Esophagus muscularis mucosa (tissue), 4 donors: Measurements from ENCODE around the gene RAB3A. TPM values are rescaled to one million over a fixed set of nuclear protein-coding genes. Genes with fewer than 3 reads are reported as not detected.

Experiments used
- DNase-seq: peaks from one replicate; pipeline ENCODE4 v3.0.0-alpha.2; 2017; ENCODE audit errors: extremely low spot score
- H3K27ac ChIP-seq, 4 donors: fragments of 200-600 bp; sonication (generic); replicated peaks in 1 of 4; 1 replicate in 3 of 4; 2 replicates in 1 of 4; pipeline ENCODE4 v1.5.1; 2016 to 2019; ENCODE audit warnings: mild to moderate bottlenecking in 1 of 4
- H3K27me3 ChIP-seq, 4 donors: fragments of 200-600 bp; sonication (generic); one replicate each; pipeline versions ENCODE4 v1.5.1 to v1.6.0; 2016 to 2019
- H3K36me3 ChIP-seq, 4 donors: fragments of 200-600 bp; sonication (generic); one replicate each; pipeline ENCODE4 v1.5.1; 2016 to 2019
- H3K4me1 ChIP-seq, 4 donors: fragments of 200-600 bp; sonication (generic); one replicate each; pipeline ENCODE4 v1.5.1; 2016 to 2019
- H3K4me3 ChIP-seq, 4 donors: fragments of 200-600 bp; sonication (generic); 1 replicate in 2 of 4; 2 replicates in 2 of 4; pipeline ENCODE4 v1.5.1; 2016 to 2019; ENCODE audit warnings: mild to moderate bottlenecking in 4 of 4, moderate library complexity in 1 of 4
- H3K9me3 ChIP-seq, 4 donors: fragments of 200-600 bp; sonication (generic); 1 replicate in 3 of 4; 2 replicates in 1 of 4; pipeline ENCODE4 v1.5.1; 2016 to 2019
- EP300 ChIP-seq: sonication (generic); formaldehyde crosslinking; IDR thresholded peaks from one replicate; pipeline ENCODE4 v1.6.1; 2017; ENCODE audit warnings: antibody characterized with exemption
- POLR2A ChIP-seq: fragments of 450-650 bp; IDR thresholded peaks from one replicate; pipeline ENCODE4 v1.6.1; 2017; ENCODE audit warnings: antibody characterized with exemption, moderate library complexity, mild to moderate bottlenecking, low read depth
- POLR2AphosphoS5 ChIP-seq, 2 donors: sonication (generic); formaldehyde crosslinking; IDR thresholded peaks; one replicate each; pipeline ENCODE4 v1.6.1; 2017; ENCODE audit warnings: antibody characterized with exemption in 2 of 2
- WGBS: methylation state at CpG from one replicate; pipeline ENCODE4 v1.1.5; 2018; 5-methylcytosine and 5-hydroxymethylcytosine counted together
- intact Hi-C: fragments of 100-400 bp; cut with DNase I; formaldehyde crosslinking; loops from one replicate; pipeline ENCODE4 v1.15.1; 2023
- total RNA-seq, 4 donors: library from RNA; depleted of rRNA; stranded (reverse); fragments of >200 nt; gene quantifications; one replicate each; pipeline versions ENCODE4 v1.1.0 to v1.2.1, GENCODE V29; 2016
- TF ChIP-seq, protein P1 (sequence below), 3 experiments: fragments of 200-600 bp in 2 of 3; fragments of 450-650 bp in 1 of 3; sonication (generic) in 2 of 3; IDR thresholded peaks; one replicate each; pipeline ENCODE4 v1.5.1; 2017 to 2019; ENCODE audit warnings: antibody characterized with exemption in 3 of 3, mild to moderate bottlenecking in 2 of 3, moderate library complexity in 1 of 3

The RAB3A gene
- total RNA-seq, 4 donors from 2014 or later, result 1.7 to 2.5 (median 1.9) TPM

GRCh38 chr19:18233224-18233825 lies 29.5 kb upstream of the RAB3A start:
- no peaks in the 10 kb centered on the region for H3K36me3 ChIP-seq
- intact Hi-C loops, result no loop called here
- peaks cover 0 to 13% (median 10%) of the 10 kb centered on the region in 4 donors for H3K9me3 ChIP-seq
- H3K27me3 ChIP-seq, result peaks cover 7 to 97% (median 26%) of the 10 kb centered on the region in 4 donors
- DNase-seq, result no peak
- peaks cover 0 to 13% (median 8%) of the 10 kb centered on the region in 4 donors for H3K4me1 ChIP-seq
- TF ChIP-seq POLR2A (no peak), EP300 (no peak), POLR2AphosphoS5 (IDR thresholded peaks at IDR 0.05) (no peak)
- TF ChIP-seq, protein P1, sequence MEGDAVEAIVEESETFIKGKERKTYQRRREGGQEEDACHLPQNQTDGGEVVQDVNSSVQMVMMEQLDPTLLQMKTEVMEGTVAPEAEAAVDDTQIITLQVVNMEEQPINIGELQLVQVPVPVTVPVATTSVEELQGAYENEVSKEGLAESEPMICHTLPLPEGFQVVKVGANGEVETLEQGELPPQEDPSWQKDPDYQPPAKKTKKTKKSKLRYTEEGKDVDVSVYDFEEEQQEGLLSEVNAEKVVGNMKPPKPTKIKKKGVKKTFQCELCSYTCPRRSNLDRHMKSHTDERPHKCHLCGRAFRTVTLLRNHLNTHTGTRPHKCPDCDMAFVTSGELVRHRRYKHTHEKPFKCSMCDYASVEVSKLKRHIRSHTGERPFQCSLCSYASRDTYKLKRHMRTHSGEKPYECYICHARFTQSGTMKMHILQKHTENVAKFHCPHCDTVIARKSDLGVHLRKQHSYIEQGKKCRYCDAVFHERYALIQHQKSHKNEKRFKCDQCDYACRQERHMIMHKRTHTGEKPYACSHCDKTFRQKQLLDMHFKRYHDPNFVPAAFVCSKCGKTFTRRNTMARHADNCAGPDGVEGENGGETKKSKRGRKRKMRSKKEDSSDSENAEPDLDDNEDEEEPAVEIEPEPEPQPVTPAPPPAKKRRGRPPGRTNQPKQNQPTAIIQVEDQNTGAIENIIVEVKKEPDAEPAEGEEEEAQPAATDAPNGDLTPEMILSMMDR (IDR thresholded peaks at IDR 0.05), result no peak
- H3K4me3 ChIP-seq, result no peak overlapping the region
- WGBS, result 15% methylated on average over 37 of the region's 37 CpGs
- H3K27ac ChIP-seq, result no peak overlapping the region

DNA sequence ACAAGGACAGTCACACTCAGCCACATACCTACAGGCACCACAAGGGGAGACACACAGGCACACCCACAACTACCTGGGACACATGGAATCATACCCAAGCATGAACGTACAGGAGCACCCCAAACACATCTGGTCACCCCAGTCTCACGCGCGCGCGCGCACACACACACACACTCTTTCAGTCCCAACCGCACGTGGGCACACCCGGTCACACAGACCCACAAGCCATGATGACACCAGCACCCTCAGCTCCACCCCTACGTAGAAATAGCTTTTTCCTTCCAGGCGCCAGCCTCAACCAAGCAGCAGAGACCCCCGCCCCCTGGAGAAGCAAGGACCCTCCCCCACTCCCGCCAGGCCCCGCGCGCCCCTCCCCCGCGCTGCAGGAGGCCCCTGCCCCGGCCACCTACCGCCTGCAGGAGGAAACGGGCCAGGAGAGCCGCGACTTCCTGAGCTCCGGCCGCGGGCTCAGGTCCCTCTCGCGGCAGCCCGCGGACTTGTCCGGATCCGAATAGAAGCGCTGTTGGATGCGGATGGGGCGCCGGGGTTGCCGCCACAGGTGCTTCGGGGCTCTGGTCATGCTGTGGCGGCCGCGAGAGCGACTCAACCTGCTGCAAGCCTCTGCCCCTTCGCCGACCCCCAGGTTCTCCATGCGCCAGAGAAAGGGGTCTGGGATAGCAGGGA lies 28.8 kb upstream of the RAB3A start:
- no peaks in the 10 kb centered on the region for H3K36me3 ChIP-seq
- peaks cover 7 to 97% (median 26%) of the 10 kb centered on the region in 4 donors for H3K27me3 ChIP-seq
- H3K4me1 ChIP-seq, result peaks cover 0 to 13% (median 8%) of the 10 kb centered on the region in 4 donors
- intact Hi-C loops, result no loop called here
- TF ChIP-seq, protein P1 (IDR thresholded peaks at IDR 0.05), result no peak
- TF ChIP-seq EP300 (no peak), POLR2AphosphoS5 (IDR thresholded peaks at IDR 0.05) (no peak), POLR2A (no peak)
- peaks cover 0 to 13% (median 10%) of the 10 kb centered on the region in 4 donors for H3K9me3 ChIP-seq
- no peak overlapping the region for H3K4me3 ChIP-seq
- no peak for DNase-seq
- 3% methylated on average over 20 of the region's 46 CpGs for WGBS
- H3K27ac ChIP-seq, result no peak overlapping the region

DNA sequence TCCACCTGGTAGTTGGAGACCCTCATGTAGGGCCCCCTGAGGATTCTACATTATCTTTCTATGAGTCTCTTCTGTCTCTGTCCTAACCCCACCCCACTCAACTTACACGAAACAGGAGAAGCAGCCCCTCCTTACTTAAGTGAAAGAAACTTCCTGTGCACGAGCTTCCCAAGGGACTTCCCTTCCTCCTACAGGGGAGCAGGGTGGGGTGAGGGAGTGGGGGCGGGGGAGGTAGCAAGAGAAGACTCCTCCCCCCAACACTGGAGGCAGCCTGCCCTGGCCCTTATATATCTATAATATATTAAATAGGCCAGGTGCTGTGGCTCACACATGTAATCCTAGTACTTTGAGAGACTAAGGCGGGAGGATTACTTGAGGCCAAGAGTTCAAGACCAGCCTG lies 27.9 kb upstream of the RAB3A start:
- H3K9me3 ChIP-seq, result peaks cover 0 to 13% (median 10%) of the 10 kb centered on the region in 4 donors
- no peak overlapping the region for H3K4me3 ChIP-seq
- H3K27ac ChIP-seq, result no peak overlapping the region
- peaks cover 7 to 99% (median 26%) of the 10 kb centered on the region in 4 donors for H3K27me3 ChIP-seq
- TF ChIP-seq POLR2AphosphoS5 (IDR thresholded peaks at IDR 0.05) (no peak), POLR2A (no peak), EP300 (no peak)
- TF ChIP-seq, protein P1 (IDR thresholded peaks at IDR 0.05), result no peak
- peaks cover 0 to 13% (median 8%) of the 10 kb centered on the region in 4 donors for H3K4me1 ChIP-seq
- no peak for DNase-seq
- no peaks in the 10 kb centered on the region for H3K36me3 ChIP-seq
- WGBS, result 36% methylated on average over 4 of the region's 4 CpGs
- intact Hi-C loops, result no loop called here

DNA sequence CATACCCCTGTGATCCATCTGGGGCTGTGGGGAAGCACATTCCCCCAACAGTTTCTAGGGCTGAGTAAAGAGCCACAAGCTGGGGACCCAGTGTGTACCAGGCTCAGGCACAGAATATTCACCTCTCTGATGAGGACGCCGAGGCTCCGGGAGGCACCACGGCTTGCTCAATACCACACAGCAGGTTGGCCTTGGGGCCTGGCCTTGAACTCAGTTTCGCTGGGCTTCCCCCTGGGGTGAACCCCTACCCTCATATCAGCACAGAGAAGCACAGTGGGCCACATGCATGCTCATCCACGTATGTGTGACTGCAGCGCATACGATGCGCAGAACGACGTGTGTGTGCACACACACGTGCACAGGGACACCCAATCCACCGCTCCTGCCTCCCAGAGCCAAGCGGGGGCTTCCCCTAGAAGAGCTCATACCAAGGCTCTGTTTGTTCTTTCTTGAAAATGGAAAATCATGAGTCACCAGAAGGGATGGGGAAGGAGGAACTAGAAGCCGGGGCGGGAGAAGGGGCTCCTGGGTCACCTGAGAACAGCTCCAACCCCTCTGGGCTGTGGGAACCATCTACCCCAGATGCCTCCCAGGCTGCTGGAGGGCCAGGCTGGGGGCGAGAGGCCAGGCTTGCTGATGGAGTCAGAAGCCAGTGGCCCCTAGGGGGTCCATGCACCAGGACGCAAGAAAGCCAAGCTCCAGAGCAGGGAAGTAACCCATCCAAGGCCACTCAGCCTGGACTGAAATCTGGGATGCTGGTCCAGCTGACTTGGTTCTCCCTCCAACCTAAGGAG lies 27.3 kb upstream of the RAB3A start:
- H3K27me3 ChIP-seq, result peaks cover 7 to 100% (median 29%) of the 10 kb centered on the region in 4 donors
- TF ChIP-seq POLR2AphosphoS5 (IDR thresholded peaks at IDR 0.05) (no peak), POLR2A (no peak)
- TF ChIP-seq, protein P1 (IDR thresholded peaks at IDR 0.05), result no peak

More for the DNA sequence above, 27.3 kb upstream of the RAB3A start:
- Histone ChIP-seq H3K27ac (no peak overlapping the region), H3K36me3 (no peaks in the 10 kb centered on the region), H3K4me3 (no peak overlapping the region), H3K4me1 (peaks cover 3 to 20% (median 12%) of the 10 kb centered on the region in 4 donors), H3K9me3 (peaks cover 0 to 13% (median 10%) of the 10 kb centered on the region in 4 donors)
- intact Hi-C loops, result no loop called here
- 56% methylated on average over 12 of the region's 18 CpGs for WGBS
- DNase-seq, result no peak
